NCI-H82 treated with DMSO at 0.1 percent for 48 hours (cell line): Measurements from ENCODE around the gene COL18A1.

Experiments used
- DNase-seq: peaks from one replicate; lab custom pipeline; 2025; ENCODE audit not compliant: unreplicated experiment; lab: John Stamatoyannopoulos, UW

Gene COL18A1

GRCh38 chr21:45531393-45532215 is 126.6 kb downstream of the COL18A1 start:
- DNase-seq, result no peak

GRCh38 chr21:45532826-45533360 is 127.9 kb downstream of the COL18A1 start:
- no peak for DNase-seq

- no peak for DNase-seq
Observed at GRCh38 chr21:45533361-45533845, 128.4 kb downstream of the COL18A1 start.

- DNase-seq, result no peak
Observed at GRCh38 chr21:45533846-45534635, 129.1 kb downstream of the COL18A1 start.

GRCh38 chr21:45534636-45535331 is 129.8 kb downstream of the COL18A1 start:
- no peak for DNase-seq

GRCh38 chr21:45535341-45536081 is 130.5 kb downstream of the COL18A1 start:
- DNase-seq, result no peak

- DNase-seq, result peak; percentile 47
Observed at GRCh38 chr21:45536301-45537081, 131.5 kb downstream of the COL18A1 start.

- no peak for DNase-seq
Observed at GRCh38 chr21:45537111-45537745, 132.3 kb downstream of the COL18A1 start.

- DNase-seq, result no peak
Observed at GRCh38 chr21:45537746-45538291, 132.9 kb downstream of the COL18A1 start.

GRCh38 chr21:45538381-45539045 is 133.5 kb downstream of the COL18A1 start:
- no peak for DNase-seq

- no peak for DNase-seq
Observed at GRCh38 chr21:45539046-45539795, 134.3 kb downstream of the COL18A1 start.

GRCh38 chr21:45539796-45540600 is 135.0 kb downstream of the COL18A1 start:
- DNase-seq, result no peak

- no peak for DNase-seq
Observed at GRCh38 chr21:45540601-45540970, 135.6 kb downstream of the COL18A1 start.

- DNase-seq, result no peak
Observed at GRCh38 chr21:45541221-45542039, 136.5 kb downstream of the COL18A1 start.

GRCh38 chr21:45542242-45542666 is 137.3 kb downstream of the COL18A1 start, which contains the start of gene SLC19A1:
Gene SLC19A1, minus strand, starts transcription at chr21:45542440. Its CDS starts 4,481 bp downstream, at chr21:45537959.
- no peak for DNase-seq
